OCI-LY3 (cell line): ENCODE results near the gene ILKAP.

Experiments
- H2AFZ ChIP-seq: fragments of 200-600, 300-600 bp; shearing (Covaris generic); 2 replicates; pipeline ENCODE4 v1.6.0; 2014; ENCODE audit warnings: antibody characterized with exemption, low read depth, low read length
- H3K27ac ChIP-seq: fragments of 200-600, 300-600 bp; sonication (generic); 2 replicates; pipeline ENCODE4 v1.5.1; 2014; ENCODE audit warnings: mild to moderate bottlenecking, low read length, moderate library complexity, mixed read lengths
- H3K27me3 ChIP-seq: fragments of 200-600, 300-600 bp; sonication (generic); 2 replicates; pipeline ENCODE4 v1.6.1; 2014; ENCODE audit warnings: low read depth, low read length, mixed read lengths
- H3K36me3 ChIP-seq: fragments of 200-600, 300-600 bp; sonication (generic); replicated peaks from 2 replicates; pipeline ENCODE3; 2014; ENCODE audit warnings: low read depth, low read length, mixed read lengths
- H3K4me1 ChIP-seq: fragments of 300-600, 200-600 bp; sonication (generic); 2 replicates; pipeline ENCODE4 v1.6.1; 2014; ENCODE audit warnings: low read length, mixed read lengths
- H3K4me2 ChIP-seq: fragments of 200-600, 300-600 bp; sonication (generic); 2 replicates; pipeline ENCODE4 v1.6.1; 2014; ENCODE audit warnings: low read length, mixed read lengths
- H3K4me3 ChIP-seq: fragments of 300-600, 200-600 bp; sonication (generic); 2 replicates; pipeline ENCODE4 v1.5.1; 2014; ENCODE audit warnings: antibody characterized with exemption, mild to moderate bottlenecking, low read length, moderate library complexity
- H3K79me2 ChIP-seq: fragments of 300-600, 200-600 bp; shearing (Covaris generic); 2 replicates; pipeline ENCODE4 v1.6.1; 2014; ENCODE audit warnings: mild to moderate bottlenecking, low read length, mixed read lengths
- H3K9ac ChIP-seq: fragments of 300-600, 200-600 bp; shearing (Covaris generic); 2 replicates; pipeline ENCODE4 v1.6.0; 2014; ENCODE audit warnings: mild to moderate bottlenecking, low read length, moderate library complexity
- H3K9me3 ChIP-seq: fragments of 200-600, 300-600 bp; shearing (Covaris generic); 2 replicates; pipeline ENCODE4 v1.6.1; 2014; ENCODE audit warnings: low read length, mixed read lengths; ENCODE audit not compliant: insufficient read depth
- H4K20me1 ChIP-seq: fragments of 200-600, 300-600 bp; sonication (generic); 2 replicates; pipeline ENCODE4 v1.6.1; 2016; ENCODE audit warnings: low read length, mixed read lengths; ENCODE audit not compliant: insufficient read depth
- CTCF ChIP-seq: fragments of 200-600, 300-600 bp; sonication (generic); IDR thresholded peaks from 2 replicates; pipeline ENCODE4 v1.5.1; 2014; ENCODE audit warnings: antibody characterized with exemption, low read length, low read depth
- EZH2phosphoT487 ChIP-seq: fragments of 200-600 bp; shearing (Covaris generic); IDR thresholded peaks from 2 replicates; pipeline ENCODE4 v1.6.1; 2018; ENCODE audit warnings: antibody characterized with exemption, mixed run types, low read depth

ILKAP gene

GRCh38 chr2:238240757-238241711, 37.5 kb upstream of the ILKAP start:
- H3K4me2 ChIP-seq = no peak overlapping the region
- no peak overlapping the region for H2AFZ ChIP-seq
- H3K4me3 ChIP-seq = no peak overlapping the region
- no peak overlapping the region for H3K27ac ChIP-seq
- no peaks in the 10 kb centered on the region for H3K4me1 ChIP-seq
- no peaks in the 10 kb centered on the region for H3K27me3 ChIP-seq
- no peaks in the 10 kb centered on the region for H3K9me3 ChIP-seq
- TF ChIP-seq EZH2phosphoT487 (no peak), CTCF (no peak)
- no peaks in the 10 kb centered on the region for H3K36me3 ChIP-seq
- H4K20me1 ChIP-seq = no peaks in the 10 kb centered on the region
- no peak overlapping the region for H3K9ac ChIP-seq
- no peaks in the 10 kb centered on the region for H3K79me2 ChIP-seq

- Histone ChIP-seq H3K36me3 (no peaks in the 10 kb centered on the region), H3K4me3 (no peak within 1 kb of the TSS), H3K4me2 (no peak within 1 kb of the TSS), H2AFZ (no peak within 1 kb of the TSS), H3K27ac (no peak within 1 kb of the TSS), H4K20me1 (no peaks in the 10 kb centered on the region), H3K79me2 (no peaks in the 10 kb centered on the region), H3K9ac (no peak within 1 kb of the TSS), H3K27me3 (no peaks in the 10 kb centered on the region), H3K4me1 (no peaks in the 10 kb centered on the region), H3K9me3 (no peaks in the 10 kb centered on the region)
- TF ChIP-seq CTCF (no peak), EZH2phosphoT487 (no peak)
Observed at GRCh38 chr2:238239863-238240756, 36.6 kb upstream of the ILKAP start, which contains the start of gene HES6. HES6 (minus strand) TSS chr2:238240038; CDS start chr2:238239905, 133 bp downstream.

GRCh38 chr2:238239543-238239862, 36.0 kb upstream of the ILKAP start:
- Histone ChIP-seq H3K27me3 (no peaks in the 10 kb centered on the region), H3K4me3 (no peak overlapping the region), H3K27ac (no peak overlapping the region), H3K9ac (no peak overlapping the region), H3K4me2 (no peak overlapping the region), H3K79me2 (no peaks in the 10 kb centered on the region), H3K36me3 (no peaks in the 10 kb centered on the region), H3K4me1 (no peaks in the 10 kb centered on the region), H2AFZ (no peak overlapping the region), H4K20me1 (no peaks in the 10 kb centered on the region), H3K9me3 (no peaks in the 10 kb centered on the region)
- TF ChIP-seq EZH2phosphoT487 (no peak), CTCF (no peak)
